SK-N-SH (cell line): ENCODE data around the gene EBF3. TPM values are rescaled to one million over a fixed set of nuclear protein-coding genes. Genes with fewer than 3 reads are reported as not detected.

Experiments
- CTCF ChIA-PET: fragments of 300-600, 350-600 bp; formaldehyde crosslinking; extraction: SDS; loops from one replicate; lab custom pipeline; 2021; lab: Yijun Ruan, JAX
- POLR2A ChIA-PET: fragments of 350-600 bp; sonication (Branson Sonifier 250); formaldehyde crosslinking; extraction: SDS; loops from one replicate; lab custom pipeline; 2020; ENCODE audit warnings: antibody characterized with exemption, inconsistent platforms; lab: Yijun Ruan, JAX
- DNase-seq: peaks from one replicate; pipeline ENCODE4 v3.0.0; 2012
- H2AFZ ChIP-seq: fragments of 200-600 bp; sonication (generic); 2 replicates; pipeline ENCODE4 v1.8.1; 2016; ENCODE audit warnings: antibody characterized with exemption, mild to moderate bottlenecking, low read depth
- H3F3A ChIP-seq: fragments of 200-600 bp; sonication (generic); replicated peaks from 2 replicates; pipeline ENCODE3; 2016; ENCODE audit warnings: antibody characterized with exemption, mild to moderate bottlenecking; ENCODE audit not compliant: insufficient read depth
- H3K27ac ChIP-seq, 2 experiments: fragments of 200-500 bp in 1 of 2; fragments of 200-600 bp in 1 of 2; sonication (Bioruptor generic) in 1 of 2; sonication (generic), shearing (Covaris generic) in 1 of 2; 2 replicates each; pipeline versions ENCODE4 v1.5.1 to v1.6.1; 2014 to 2016; ENCODE audit warnings: low read depth in 2 of 2, inconsistent platforms in 1 of 2, low read length in 1 of 2, mild to moderate bottlenecking in 1 of 2, mixed read lengths in 1 of 2
- H3K27me3 ChIP-seq: fragments of 200-600 bp; sonication (generic), shearing (Covaris generic); 2 replicates; pipeline ENCODE4 v1.6.1; 2016; ENCODE audit warnings: mixed run types; ENCODE audit not compliant: insufficient read depth
- H3K36me3 ChIP-seq, 2 experiments: fragments of 200-500 bp in 1 of 2; fragments of 200-600 bp in 1 of 2; sonication (Bioruptor generic) in 1 of 2; sonication (generic) in 1 of 2; replicated peaks in 1 of 2; 2 replicates each; pipeline versions ENCODE3 to v1.5.1; 2014 to 2016; ENCODE audit warnings: low read length in 1 of 2, mild to moderate bottlenecking in 1 of 2; ENCODE audit not compliant: insufficient read depth in 2 of 2, control insufficient read depth in 1 of 2
- H3K4me1 ChIP-seq, 2 experiments: fragments of 200-500 bp in 1 of 2; fragments of 200-600 bp in 1 of 2; sonication (Bioruptor generic) in 1 of 2; sonication (generic), shearing (Covaris generic) in 1 of 2; 2 replicates each; pipeline versions ENCODE4 v1.5.1 to v1.6.1; 2014 to 2016; ENCODE audit warnings: low read depth in 1 of 2, low read length in 1 of 2, mixed run types in 1 of 2; ENCODE audit not compliant: insufficient read depth in 2 of 2, control insufficient read depth in 1 of 2
- H3K4me2 ChIP-seq: fragments of 200-600 bp; sonication (generic), shearing (Covaris generic); 2 replicates; pipeline ENCODE4 v1.6.1; 2017; ENCODE audit warnings: mixed run types
- H3K4me3 ChIP-seq, 2 experiments: fragments of 200-500 bp in 1 of 2; fragments of 200-600 bp in 1 of 2; sonication (Bioruptor generic) in 1 of 2; sonication (generic), shearing (Covaris generic) in 1 of 2; 2 replicates each; pipeline versions ENCODE4 v1.5.1 to v1.8.1; 2014 to 2016; ENCODE audit warnings: low read depth in 2 of 2, inconsistent platforms in 1 of 2, low read length in 1 of 2, mild to moderate bottlenecking in 1 of 2, mixed read lengths in 1 of 2, moderate library complexity in 1 of 2
- H3K79me2 ChIP-seq: fragments of 200-600 bp; sonication (generic); 2 replicates; pipeline ENCODE4 v1.8.1; 2017; ENCODE audit warnings: mild to moderate bottlenecking; ENCODE audit not compliant: insufficient read depth
- H3K9ac ChIP-seq: fragments of 200-600 bp; sonication (generic); 2 replicates; pipeline ENCODE4 v1.6.1; 2017; ENCODE audit warnings: mixed run types
- H3K9me2 ChIP-seq: fragments of 200-600 bp; sonication (generic); 2 replicates; pipeline ENCODE4 v1.6.1; 2017; ENCODE audit warnings: mixed run types
- H3K9me3 ChIP-seq: fragments of 200-600 bp; sonication (generic); 2 replicates; pipeline ENCODE4 v1.6.1; 2017; ENCODE audit warnings: mixed run types, mild to moderate bottlenecking, moderate library complexity
- H4K20me1 ChIP-seq: fragments of 200-600 bp; sonication (generic); 2 replicates; pipeline ENCODE4 v1.6.1; 2017; ENCODE audit warnings: mild to moderate bottlenecking, mixed run types; ENCODE audit not compliant: insufficient read depth
- CHD2 ChIP-seq: fragments of 150-350 bp; IDR thresholded peaks from 2 replicates; pipeline ENCODE4 v1.6.1; 2018; ENCODE audit warnings: low read length; ENCODE audit not compliant: partially characterized antibody
- ELF1 ChIP-seq: IDR thresholded peaks from 2 replicates; pipeline ENCODE4 v1.4.0; 2012
- EZH2phosphoT487 ChIP-seq: fragments of 200-600 bp; sonication (generic); IDR thresholded peaks from 2 replicates; pipeline ENCODE4 v1.6.1; 2017; ENCODE audit warnings: low read depth, mixed run types, mild to moderate bottlenecking, antibody characterized with exemption, moderate library complexity, borderline replicate concordance
- FOSL2 ChIP-seq: IDR thresholded peaks from 2 replicates; pipeline ENCODE4 v1.4.0; 2012; ENCODE audit warnings: low read depth, mild to moderate bottlenecking, moderate library complexity, borderline replicate concordance
- GABPA ChIP-seq: IDR thresholded peaks from 2 replicates; pipeline ENCODE4 v1.4.0; 2012; ENCODE audit warnings: low read depth, mild to moderate bottlenecking
- JUND ChIP-seq: IDR thresholded peaks from 2 replicates; pipeline ENCODE4 v1.4.0; 2012
- MXI1 ChIP-seq: IDR thresholded peaks from 2 replicates; pipeline ENCODE4 v1.6.1; 2012; ENCODE audit warnings: mild to moderate bottlenecking, low read depth, low read length, improper control_type of control experiment
- NFIC ChIP-seq: IDR thresholded peaks from 2 replicates; pipeline ENCODE4 v1.4.0; 2012; ENCODE audit warnings: borderline replicate concordance
- NRF1 ChIP-seq: IDR thresholded peaks from 2 replicates; pipeline ENCODE4 v1.6.1; 2012; ENCODE audit warnings: low read depth, mild to moderate bottlenecking, low read length
- RFX5 ChIP-seq: IDR thresholded peaks from 2 replicates; pipeline ENCODE4 v1.6.1; 2012; ENCODE audit warnings: mild to moderate bottlenecking, improper control_type of control experiment, low read length
- RXRA ChIP-seq: IDR thresholded peaks from 2 replicates; pipeline ENCODE4 v1.4.0; 2012; ENCODE audit warnings: low read depth, mild to moderate bottlenecking, borderline replicate concordance
- SIN3A ChIP-seq: IDR thresholded peaks from 2 replicates; pipeline ENCODE4 v1.6.1; 2012; ENCODE audit warnings: low read depth, mild to moderate bottlenecking, low read length, moderate library complexity, borderline replicate concordance
- SMC3 ChIP-seq: IDR thresholded peaks from 2 replicates; pipeline ENCODE4 v1.6.1; 2012; ENCODE audit warnings: low read depth, low read length, improper control_type of control experiment
- YY1 ChIP-seq: IDR thresholded peaks from 2 replicates; pipeline ENCODE4 v1.4.0; 2012; ENCODE audit warnings: low read depth, mild to moderate bottlenecking
- WGBS: methylation state at CpG from one replicate; pipeline ENCODE4 v1.1.6; 2017; ENCODE audit warnings: low lambda C conversion rate; 5-methylcytosine and 5-hydroxymethylcytosine counted together
- polyA plus RNA-seq, 3 experiments: library from polyadenylated mRNA; depleted of rRNA; stranded (reverse); fragments of >200 nt; gene quantifications; 2 replicates each; pipeline ENCODE4 v1.2.3, GENCODE V29; 2012
- TF ChIP-seq, protein P1 (sequence below): fragments of 200-600 bp; sonication (generic); IDR thresholded peaks from 2 replicates; pipeline ENCODE4 v1.6.1; 2017; ENCODE audit warnings: antibody characterized with exemption, mild to moderate bottlenecking, moderate library complexity
- TF ChIP-seq, protein P2 (sequence below): IDR thresholded peaks from 2 replicates; pipeline ENCODE4; 2012

Gene EBF3
- polyA plus RNA-seq, 1 of the 3 experiments (the other 2 are of a cell fraction): not detected

DNA sequence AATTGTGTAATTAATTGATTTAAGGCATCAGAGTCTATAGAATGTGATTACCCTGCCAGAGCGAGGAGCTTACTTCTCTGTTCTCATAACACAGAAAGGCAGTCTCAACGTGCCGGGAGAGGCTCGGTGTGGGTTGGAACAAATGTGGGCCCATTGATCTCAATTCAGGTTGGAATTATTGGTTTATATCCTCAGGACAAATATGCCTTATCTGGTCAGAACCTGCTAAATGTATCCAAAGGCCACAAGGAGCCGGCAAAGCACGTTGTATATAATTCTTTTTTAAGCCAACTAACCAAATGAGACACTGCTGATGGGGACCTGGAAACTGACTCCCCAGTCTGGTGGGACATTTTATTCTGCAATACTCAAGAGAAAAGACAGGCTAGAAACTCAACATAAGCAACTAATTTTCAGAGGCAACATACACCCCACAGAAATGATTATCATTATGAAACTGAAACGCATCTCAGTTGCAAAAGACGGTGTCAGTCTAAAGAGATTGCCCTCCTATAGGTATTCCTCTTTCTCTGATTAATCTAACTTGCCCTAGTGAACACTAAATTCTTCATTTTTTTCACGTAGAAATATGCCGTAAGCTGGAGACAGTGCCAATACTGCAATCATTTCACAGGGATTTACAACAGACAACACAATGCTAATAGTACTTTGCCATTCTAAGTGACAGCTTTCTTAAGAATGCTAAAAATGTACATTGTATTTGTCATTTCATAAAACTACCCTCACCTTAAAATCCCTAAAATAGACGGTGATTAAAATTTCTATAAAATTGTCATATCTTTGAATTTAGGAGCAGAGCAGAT lies 9.4 kb downstream of the EBF3 start:
- ChIA-PET CTCF (interaction anchor here (0.9 to 8.4 kb wide), 4 partner anchors 11 to 923 kb away, joined by 3 to 55 read pairs (median 4); no protein-coding TSS in a partner anchor), POLR2A (no interaction called here)
- Histone ChIP-seq H3K4me3 (no peak overlapping the region), H3K4me1 (peaks cover 0 to 22% of the 10 kb centered on the region in 2 experiments; a peak in 3 of 4 replicates), H3K9ac (no peak overlapping the region), H3K36me3 (no peaks in the 10 kb centered on the region), H3K79me2 (no peaks in the 10 kb centered on the region), H3K27me3 (peaks cover 30% of the 10 kb centered on the region; the same call in 1 of the 2 replicates), H2AFZ (no peak overlapping the region), H3K4me2 (no peak overlapping the region), H3F3A (no peaks in the 10 kb centered on the region), H4K20me1 (no peaks in the 10 kb centered on the region), H3K27ac (no peak overlapping the region), H3K9me3 (no peaks in the 10 kb centered on the region), H3K9me2 (no peaks in the 10 kb centered on the region)
- DNase-seq: no peak
- 58% methylated on average over 11 of the region's 11 CpGs for whole genome bisulfite sequencing
- no peak for TF ChIP-seq NFIC
- no peak for TF ChIP-seq RFX5
- TF ChIP-seq, protein P1, sequence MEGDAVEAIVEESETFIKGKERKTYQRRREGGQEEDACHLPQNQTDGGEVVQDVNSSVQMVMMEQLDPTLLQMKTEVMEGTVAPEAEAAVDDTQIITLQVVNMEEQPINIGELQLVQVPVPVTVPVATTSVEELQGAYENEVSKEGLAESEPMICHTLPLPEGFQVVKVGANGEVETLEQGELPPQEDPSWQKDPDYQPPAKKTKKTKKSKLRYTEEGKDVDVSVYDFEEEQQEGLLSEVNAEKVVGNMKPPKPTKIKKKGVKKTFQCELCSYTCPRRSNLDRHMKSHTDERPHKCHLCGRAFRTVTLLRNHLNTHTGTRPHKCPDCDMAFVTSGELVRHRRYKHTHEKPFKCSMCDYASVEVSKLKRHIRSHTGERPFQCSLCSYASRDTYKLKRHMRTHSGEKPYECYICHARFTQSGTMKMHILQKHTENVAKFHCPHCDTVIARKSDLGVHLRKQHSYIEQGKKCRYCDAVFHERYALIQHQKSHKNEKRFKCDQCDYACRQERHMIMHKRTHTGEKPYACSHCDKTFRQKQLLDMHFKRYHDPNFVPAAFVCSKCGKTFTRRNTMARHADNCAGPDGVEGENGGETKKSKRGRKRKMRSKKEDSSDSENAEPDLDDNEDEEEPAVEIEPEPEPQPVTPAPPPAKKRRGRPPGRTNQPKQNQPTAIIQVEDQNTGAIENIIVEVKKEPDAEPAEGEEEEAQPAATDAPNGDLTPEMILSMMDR: no peak
- TF ChIP-seq CHD2: no peak
- no peak for TF ChIP-seq FOSL2
- no peak for TF ChIP-seq ELF1

DNA sequence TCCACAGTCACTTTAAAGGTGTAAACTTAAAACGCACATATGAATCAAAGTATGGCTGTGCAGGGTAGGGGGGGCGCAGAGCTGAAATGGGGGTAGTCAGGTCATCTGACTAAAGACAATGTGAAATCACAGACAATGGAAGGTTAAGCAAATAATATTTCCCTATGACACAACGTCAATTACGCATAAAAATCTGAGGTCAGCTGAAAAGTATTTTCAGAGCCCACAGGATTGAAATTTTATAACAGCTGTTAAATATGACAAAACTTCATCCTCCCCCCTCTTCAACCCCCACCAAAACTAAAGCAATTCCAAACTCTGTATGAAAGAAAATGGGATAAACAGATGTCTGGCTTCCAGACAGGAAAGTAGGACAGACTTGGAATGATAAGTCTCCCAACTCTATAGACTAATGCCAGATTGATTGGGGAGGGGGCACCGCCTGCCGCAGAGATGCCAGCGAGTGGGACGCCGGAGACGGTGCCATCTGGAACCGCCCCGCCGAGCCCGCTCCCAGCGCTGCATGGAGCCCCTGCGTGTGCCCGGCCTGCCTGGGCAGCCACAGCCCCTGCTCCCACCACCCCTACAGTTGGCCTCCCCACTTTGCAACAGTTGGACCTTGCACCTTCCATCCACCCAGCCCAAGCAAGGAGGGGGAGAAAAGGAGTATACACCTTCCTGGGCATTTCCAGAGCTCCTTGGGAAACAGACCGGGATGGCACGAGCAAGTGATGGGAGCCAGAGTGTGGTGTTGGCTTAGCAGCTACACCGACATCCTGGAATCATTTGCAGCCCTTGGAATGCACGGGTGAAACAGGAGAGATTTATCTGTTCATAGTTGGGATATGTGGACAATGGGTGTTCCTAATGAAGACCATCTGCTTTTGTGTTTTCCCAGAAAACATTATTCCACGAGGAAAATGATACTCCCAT lies 10.7 kb downstream of the EBF3 start:
- H3K79me2 ChIP-seq: no peaks in the 10 kb centered on the region
- no peaks in the 10 kb centered on the region for H3K36me3 ChIP-seq
- no peaks in the 10 kb centered on the region for H3K9me3 ChIP-seq
- ChIA-PET CTCF (interaction anchor here (1.2 to 8.4 kb wide), 3 partner anchors 17 to 62 kb away, joined by 3 to 55 read pairs (median 5); no protein-coding TSS in a partner anchor), POLR2A (no interaction called here)
- 58% methylated on average over 11 of the region's 22 CpGs for WGBS
- H3K4me1 ChIP-seq: peaks cover 0 to 26% of the 10 kb centered on the region in 2 experiments; a peak in 3 of 4 replicates
- no peak for DNase-seq
- H4K20me1 ChIP-seq: no peaks in the 10 kb centered on the region
- peaks cover 17% of the 10 kb centered on the region; the same call in 1 of the 2 replicates for H3K27me3 ChIP-seq
- no peak overlapping the region for H3K4me3 ChIP-seq
- H3K4me2 ChIP-seq: no peak overlapping the region
- H3F3A ChIP-seq: no peaks in the 10 kb centered on the region
- no peak overlapping the region for H3K27ac ChIP-seq
- H3K9ac ChIP-seq: no peak overlapping the region
- H2AFZ ChIP-seq: no peak overlapping the region
- no peak for TF ChIP-seq EZH2phosphoT487
- TF ChIP-seq JUND: no peak
- TF ChIP-seq RXRA: no peak
- TF ChIP-seq ELF1: no peak
- TF ChIP-seq RFX5: no peak
- no peak for TF ChIP-seq SIN3A
- no peak for TF ChIP-seq YY1
- TF ChIP-seq NRF1: no peak
- TF ChIP-seq SMC3: no peak
- TF ChIP-seq GABPA: no peak
- TF ChIP-seq, protein P2, sequence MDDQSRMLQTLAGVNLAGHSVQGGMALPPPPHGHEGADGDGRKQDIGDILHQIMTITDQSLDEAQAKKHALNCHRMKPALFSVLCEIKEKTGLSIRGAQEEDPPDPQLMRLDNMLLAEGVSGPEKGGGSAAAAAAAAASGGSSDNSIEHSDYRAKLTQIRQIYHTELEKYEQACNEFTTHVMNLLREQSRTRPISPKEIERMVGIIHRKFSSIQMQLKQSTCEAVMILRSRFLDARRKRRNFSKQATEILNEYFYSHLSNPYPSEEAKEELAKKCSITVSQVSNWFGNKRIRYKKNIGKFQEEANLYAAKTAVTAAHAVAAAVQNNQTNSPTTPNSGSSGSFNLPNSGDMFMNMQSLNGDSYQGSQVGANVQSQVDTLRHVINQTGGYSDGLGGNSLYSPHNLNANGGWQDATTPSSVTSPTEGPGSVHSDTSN: no peak
- TF ChIP-seq MXI1: no peak
- no peaks in the 10 kb centered on the region for H3K9me2 ChIP-seq
